ENCODE data around the gene SSBP3. TPM values are rescaled to one million over a fixed set of nuclear protein-coding genes. Genes with fewer than 3 reads are reported as not detected.
"Not testable (repeated sequence)": the region's sequence is repeated elsewhere in the genome, so short reads cannot be mapped to it uniquely, and the experiment has no call there.

SSBP3 gene
- total RNA-seq, 1 experiment from 2014 or later: 15.0 TPM

DNA sequence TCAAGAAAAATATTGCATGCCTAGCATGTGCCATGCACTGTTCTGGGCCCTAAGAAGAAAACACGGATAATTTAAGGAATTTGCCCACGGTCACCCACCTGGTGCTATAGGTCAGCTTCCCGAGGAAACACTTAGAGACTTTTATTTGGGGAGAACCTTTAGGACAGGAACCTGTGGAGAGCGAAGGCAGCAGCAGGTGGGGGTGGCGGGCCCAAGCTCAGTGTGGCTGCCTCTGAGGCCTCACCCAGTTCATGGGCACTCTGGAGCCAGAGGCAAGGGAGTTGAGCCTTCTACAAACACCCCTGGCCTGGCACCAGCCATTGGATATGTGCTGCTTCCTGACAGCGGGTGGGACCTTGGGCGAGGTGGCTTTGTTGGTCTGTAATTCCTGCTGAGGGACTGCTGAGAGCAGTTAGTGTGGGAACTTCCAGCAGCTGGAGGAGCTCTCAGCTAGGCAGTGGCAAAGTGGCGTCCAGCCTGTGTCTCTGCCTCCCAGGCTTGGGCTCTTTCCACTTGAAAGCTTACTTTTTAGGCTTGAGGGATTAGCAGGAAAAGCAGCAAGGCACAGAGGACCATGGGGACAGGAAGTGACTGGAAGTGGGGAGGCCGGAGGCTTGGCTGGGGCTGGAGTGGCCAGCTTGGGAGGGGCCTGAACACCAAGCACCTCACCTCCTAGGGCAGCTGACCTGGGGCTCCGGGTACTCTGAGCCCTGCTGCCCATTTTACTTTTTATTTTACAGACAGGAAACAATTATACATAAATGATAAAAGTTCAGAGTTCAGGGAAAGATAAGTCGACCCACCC is 187.1 kb downstream of the SSBP3 start:
- H3K27me3 ChIP-seq (ENCODE audit: low read length): no peaks in the 10 kb centered on the region
- no peak overlapping the region for H2AFZ ChIP-seq (ENCODE audit: low read length)
- H3K4me2 ChIP-seq (ENCODE audit: low read length): no peak overlapping the region
- no peaks in the 10 kb centered on the region for H3K9me2 ChIP-seq (replicated peaks; ENCODE audit: low read length)
- H3K79me2 ChIP-seq (ENCODE audit: low read length): no peaks in the 10 kb centered on the region
- intact Hi-C loops (cut with micrococcal nuclease): no loop called here
- H3K9me3 ChIP-seq (ENCODE audit: low read length): no peaks in the 10 kb centered on the region
- H3K4me1 ChIP-seq (ENCODE audit: insufficient read depth, low read length): no peaks in the 10 kb centered on the region
- no peak for DNase-seq
- no TSS peak for BruUV-seq (replicated peaks)
- no peaks in the 10 kb centered on the region for H3F3A ChIP-seq (ENCODE audit: low read length, unreplicated experiment)
- no peak overlapping the region for H3K4me3 ChIP-seq (ENCODE audit: low read length)
- CTCF ChIA-PET: interaction anchor here (0.5 kb wide), 1 partner anchor 188 kb away, joined by 4 read pairs; no protein-coding TSS in a partner anchor
- no peak for ATAC-seq
- no peak overlapping the region for H3K9ac ChIP-seq (ENCODE audit: low read length)
- TF ChIP-seq, protein P1, sequence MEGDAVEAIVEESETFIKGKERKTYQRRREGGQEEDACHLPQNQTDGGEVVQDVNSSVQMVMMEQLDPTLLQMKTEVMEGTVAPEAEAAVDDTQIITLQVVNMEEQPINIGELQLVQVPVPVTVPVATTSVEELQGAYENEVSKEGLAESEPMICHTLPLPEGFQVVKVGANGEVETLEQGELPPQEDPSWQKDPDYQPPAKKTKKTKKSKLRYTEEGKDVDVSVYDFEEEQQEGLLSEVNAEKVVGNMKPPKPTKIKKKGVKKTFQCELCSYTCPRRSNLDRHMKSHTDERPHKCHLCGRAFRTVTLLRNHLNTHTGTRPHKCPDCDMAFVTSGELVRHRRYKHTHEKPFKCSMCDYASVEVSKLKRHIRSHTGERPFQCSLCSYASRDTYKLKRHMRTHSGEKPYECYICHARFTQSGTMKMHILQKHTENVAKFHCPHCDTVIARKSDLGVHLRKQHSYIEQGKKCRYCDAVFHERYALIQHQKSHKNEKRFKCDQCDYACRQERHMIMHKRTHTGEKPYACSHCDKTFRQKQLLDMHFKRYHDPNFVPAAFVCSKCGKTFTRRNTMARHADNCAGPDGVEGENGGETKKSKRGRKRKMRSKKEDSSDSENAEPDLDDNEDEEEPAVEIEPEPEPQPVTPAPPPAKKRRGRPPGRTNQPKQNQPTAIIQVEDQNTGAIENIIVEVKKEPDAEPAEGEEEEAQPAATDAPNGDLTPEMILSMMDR (conservative IDR thresholded peaks at IDR 0.05; ENCODE audit: low read depth, low read length): no peak
- no peaks in the 10 kb centered on the region for H4K20me1 ChIP-seq (ENCODE audit: low read length)
- POLR2A ChIA-PET (ENCODE audit: unreplicated experiment): interaction anchor here (0.6 kb wide), 2 partner anchors 52 to 185 kb away, joined by 3 to 4 read pairs; no protein-coding TSS in a partner anchor
- H3K27ac ChIP-seq (ENCODE audit: low read length): no peak overlapping the region
- H3K36me3 ChIP-seq (ENCODE audit: low read depth, low read length): peaks cover 45% of the 10 kb centered on the region

DNA sequence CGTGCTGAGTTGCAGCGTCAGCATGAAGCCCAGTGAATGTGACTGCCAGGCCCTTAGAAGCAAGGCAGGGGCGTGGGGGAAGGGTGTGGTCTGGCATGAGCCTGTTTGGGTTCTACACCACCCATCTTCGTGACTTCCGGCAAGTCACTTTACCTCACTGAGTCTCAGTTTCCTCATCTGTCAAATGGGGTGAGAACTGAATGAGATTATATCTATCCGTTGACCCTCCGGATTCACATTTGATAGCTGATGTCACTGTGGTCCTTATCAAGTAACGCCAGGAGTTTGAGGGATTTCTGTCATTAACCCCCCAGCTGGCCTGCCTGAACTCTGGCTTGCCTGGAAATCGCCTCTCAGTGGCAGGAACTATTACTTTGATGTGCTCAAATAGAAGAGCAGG is 190.7 kb downstream of the SSBP3 start:
- no peaks in the 10 kb centered on the region for H3K27me3 ChIP-seq (ENCODE audit: low read length)
- H2AFZ ChIP-seq (ENCODE audit: low read length): no peak overlapping the region
- H3K9me3 ChIP-seq (ENCODE audit: low read length): no peaks in the 10 kb centered on the region
- intact Hi-C loops (cut with micrococcal nuclease): no loop called here
- ChIA-PET CTCF (no interaction called here), POLR2A (ENCODE audit: unreplicated experiment) (no interaction called here)
- DNase-seq: no peak
- no peaks in the 10 kb centered on the region for H3K9me2 ChIP-seq (replicated peaks; ENCODE audit: low read length)
- H4K20me1 ChIP-seq (ENCODE audit: low read length): no peaks in the 10 kb centered on the region
- peaks cover 65% of the 10 kb centered on the region for H3K36me3 ChIP-seq (ENCODE audit: low read depth, low read length)
- no peak overlapping the region for H3K4me3 ChIP-seq (ENCODE audit: low read length)
- no peaks in the 10 kb centered on the region for H3K4me1 ChIP-seq (ENCODE audit: insufficient read depth, low read length)
- no peak overlapping the region for H3K4me2 ChIP-seq (ENCODE audit: low read length)
- TF ChIP-seq EZH2 (IDR thresholded peaks at IDR 0.05; ENCODE audit: low read length, unreplicated experiment) (no peak), EZH2phosphoT487 (IDR thresholded peaks at IDR 0.05; ENCODE audit: borderline replicate concordance, low read length) (no peak)
- TF ChIP-seq, protein P1 (conservative IDR thresholded peaks at IDR 0.05; ENCODE audit: low read depth, low read length): no peak
- H3K79me2 ChIP-seq (ENCODE audit: low read length): no peaks in the 10 kb centered on the region
- ATAC-seq: no peak
- H3F3A ChIP-seq (ENCODE audit: low read length, unreplicated experiment): no peaks in the 10 kb centered on the region
- no TSS peak for BruUV-seq (replicated peaks)
- H3K27ac ChIP-seq (ENCODE audit: low read length): no peak overlapping the region
- no peak overlapping the region for H3K9ac ChIP-seq (ENCODE audit: low read length)

DNA sequence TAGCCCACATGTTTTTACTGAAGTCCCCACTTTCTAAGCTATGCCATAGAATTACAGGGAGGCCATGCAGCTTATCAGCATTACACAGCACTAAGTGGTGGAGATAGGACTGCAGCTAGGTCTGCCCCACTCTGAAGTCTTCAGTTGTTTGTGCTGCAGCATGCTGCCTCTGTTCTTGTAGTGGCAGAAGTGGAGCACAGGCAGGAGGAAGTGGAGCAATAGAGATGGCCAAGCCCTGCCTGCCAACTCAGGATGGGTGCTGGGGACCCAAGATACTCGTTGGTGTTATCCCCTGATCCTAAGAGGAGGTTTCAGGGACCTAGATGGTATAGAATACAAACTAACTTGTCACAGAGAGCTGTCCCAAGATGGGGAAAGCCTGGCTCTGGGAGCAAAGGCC is 193.3 kb downstream of the SSBP3 start:
- DNase-seq: no peak
- no peak for ATAC-seq
- Histone ChIP-seq H3K9me2 (replicated peaks; ENCODE audit: low read length) (no peaks in the 10 kb centered on the region), H2AFZ (ENCODE audit: low read length) (no peak overlapping the region), H3K36me3 (ENCODE audit: low read depth, low read length) (peaks cover 72% of the 10 kb centered on the region), H3F3A (ENCODE audit: low read length, unreplicated experiment) (no peaks in the 10 kb centered on the region), H4K20me1 (ENCODE audit: low read length) (no peaks in the 10 kb centered on the region), H3K4me2 (ENCODE audit: low read length) (no peak overlapping the region), H3K79me2 (ENCODE audit: low read length) (no peaks in the 10 kb centered on the region), H3K4me1 (ENCODE audit: insufficient read depth, low read length) (no peaks in the 10 kb centered on the region), H3K9me3 (ENCODE audit: low read length) (no peaks in the 10 kb centered on the region), H3K27ac (ENCODE audit: low read length) (no peak overlapping the region), H3K9ac (ENCODE audit: low read length) (no peak overlapping the region), H3K4me3 (ENCODE audit: low read length) (no peak overlapping the region), H3K27me3 (ENCODE audit: low read length) (no peaks in the 10 kb centered on the region)
- TF ChIP-seq, protein P1 (conservative IDR thresholded peaks at IDR 0.05; ENCODE audit: low read depth, low read length): no peak
- TF ChIP-seq EZH2phosphoT487 (IDR thresholded peaks at IDR 0.05; ENCODE audit: borderline replicate concordance, low read length): no peak
- ChIA-PET CTCF (no interaction called here), POLR2A (ENCODE audit: unreplicated experiment) (no interaction called here)
- BruUV-seq (replicated peaks): no TSS peak
- intact Hi-C loops (cut with micrococcal nuclease): no loop called here

DNA sequence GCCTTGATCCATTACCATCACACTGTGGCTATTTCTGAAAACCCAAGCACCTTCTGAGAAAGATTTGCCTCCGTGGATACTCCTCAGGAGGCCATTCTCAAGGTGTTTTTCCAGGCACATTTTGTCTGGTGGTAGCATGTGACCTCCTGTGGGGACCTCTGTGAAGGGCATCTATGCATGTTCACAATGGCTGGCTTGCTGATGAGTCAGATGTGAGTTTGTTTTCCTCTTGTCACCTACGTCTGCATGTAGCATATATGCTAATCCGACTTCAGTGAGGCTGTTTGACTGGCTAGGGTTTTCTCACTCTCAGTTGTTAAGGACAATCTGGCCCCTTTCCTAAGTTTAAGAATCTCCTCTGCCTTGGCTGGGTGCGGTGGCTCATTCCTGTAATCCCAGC is 198.3 kb downstream of the SSBP3 start:
- CTCF ChIA-PET; POLR2A ChIA-PET (ENCODE audit: unreplicated experiment); H3F3A ChIP-seq (ENCODE audit: low read length, unreplicated experiment); H3K9me2 ChIP-seq (replicated peaks; ENCODE audit: low read length); H3K4me3 ChIP-seq (ENCODE audit: low read length); H3K4me2 ChIP-seq (ENCODE audit: low read length); H3K9me3 ChIP-seq (ENCODE audit: low read length); ATAC-seq; H4K20me1 ChIP-seq (ENCODE audit: low read length); H3K27ac ChIP-seq (ENCODE audit: low read length); H3K79me2 ChIP-seq (ENCODE audit: low read length); H3K9ac ChIP-seq (ENCODE audit: low read length); DNase-seq; BruUV-seq (replicated peaks); H3K27me3 ChIP-seq (ENCODE audit: low read length); H2AFZ ChIP-seq (ENCODE audit: low read length); H3K4me1 ChIP-seq (ENCODE audit: insufficient read depth, low read length): not testable (repeated sequence)
- intact Hi-C loops (cut with micrococcal nuclease): loop anchor here (10.0 kb wide), 1 partner anchor 197 kb away; the partner anchor contains the start of gene SSBP3
- peaks cover 54% of the 10 kb centered on the region for H3K36me3 ChIP-seq (ENCODE audit: low read depth, low read length)
